Activated CD8-positive, alpha-beta memory T cell treated with anti-CD3 and anti-CD28 coated beads, Interleukin-2, amount 10 ng/mL, durations not matched to agents 7 days and 5 days (primary cell): ENCODE data around the gene PSMB10. TPM values are rescaled to one million over a fixed set of nuclear protein-coding genes. Genes with fewer than 3 reads are reported as not detected.
"Not testable (repeated sequence)": the region's sequence is repeated elsewhere in the genome, so short reads cannot be mapped to it uniquely, and the experiment has no call there.

ENCODE experiments used
- ATAC-seq: fragments of 150-1000 bp; cut with Tn5 transposase; one replicate; pipeline ENCODE4 v1.10.0; 2021; ENCODE audit warnings: moderate library complexity
- CTCF ChIA-PET: fragments of 350-600 bp; sonication (Branson Sonifier 250); formaldehyde crosslinking; loops from one replicate; lab custom pipeline; 2021; ENCODE audit warnings: antibody characterized with exemption; lab: Charles Lee
- DNase-seq: peaks from one replicate; pipeline ENCODE4 v3.0.0-alpha.2; 2020
- H3K27ac Mint-ChIP-seq: one replicate; pipeline ENCODE4 v1.8.0; 2021; ENCODE audit warnings: mild to moderate bottlenecking, mixed read lengths
- H3K27me3 Mint-ChIP-seq: one replicate; pipeline ENCODE4 v1.8.0; 2021; ENCODE audit warnings: mixed read lengths
- H3K36me3 Mint-ChIP-seq: one replicate; pipeline ENCODE4 v1.8.0; 2021; ENCODE audit warnings: mild to moderate bottlenecking, mixed read lengths
- H3K4me1 Mint-ChIP-seq: one replicate; pipeline ENCODE4 v1.8.0; 2021; ENCODE audit warnings: mixed read lengths
- H3K4me3 Mint-ChIP-seq: one replicate; pipeline ENCODE4 v1.8.0; 2021; ENCODE audit warnings: mild to moderate bottlenecking, moderate library complexity, mixed read lengths
- H3K9me3 Mint-ChIP-seq: one replicate; pipeline ENCODE4 v1.8.0; 2022; ENCODE audit warnings: low read depth, mixed read lengths
- total RNA-seq, 2 experiments: library from RNA; stranded (reverse); gene quantifications; one replicate each; pipeline ENCODE4 v1.2.3, GENCODE V29; 2021

The PSMB10 gene
- total RNA-seq, 2 experiments from 2014 or later: 250 to 296 TPM

GRCh38 chr16:67944690-67945391, 8.2 kb upstream of the PSMB10 start:
- Mint-ChIP-seq H3K27ac (no peak overlapping the region), H3K4me1 (peaks cover 19% of the 10 kb centered on the region), H3K4me3 (no peak overlapping the region), H3K36me3 (peaks cover 13% of the 10 kb centered on the region), H3K9me3 (no peaks in the 10 kb centered on the region), H3K27me3 (no peaks in the 10 kb centered on the region)
- no peak for ATAC-seq
- DNase-seq: no peak
- CTCF ChIA-PET: interaction anchor here (0.5 to 1.7 kb wide), 2 partner anchors 10 to 282 kb away, joined by 4 to 6 read pairs; no protein-coding TSS in a partner anchor

DNA sequence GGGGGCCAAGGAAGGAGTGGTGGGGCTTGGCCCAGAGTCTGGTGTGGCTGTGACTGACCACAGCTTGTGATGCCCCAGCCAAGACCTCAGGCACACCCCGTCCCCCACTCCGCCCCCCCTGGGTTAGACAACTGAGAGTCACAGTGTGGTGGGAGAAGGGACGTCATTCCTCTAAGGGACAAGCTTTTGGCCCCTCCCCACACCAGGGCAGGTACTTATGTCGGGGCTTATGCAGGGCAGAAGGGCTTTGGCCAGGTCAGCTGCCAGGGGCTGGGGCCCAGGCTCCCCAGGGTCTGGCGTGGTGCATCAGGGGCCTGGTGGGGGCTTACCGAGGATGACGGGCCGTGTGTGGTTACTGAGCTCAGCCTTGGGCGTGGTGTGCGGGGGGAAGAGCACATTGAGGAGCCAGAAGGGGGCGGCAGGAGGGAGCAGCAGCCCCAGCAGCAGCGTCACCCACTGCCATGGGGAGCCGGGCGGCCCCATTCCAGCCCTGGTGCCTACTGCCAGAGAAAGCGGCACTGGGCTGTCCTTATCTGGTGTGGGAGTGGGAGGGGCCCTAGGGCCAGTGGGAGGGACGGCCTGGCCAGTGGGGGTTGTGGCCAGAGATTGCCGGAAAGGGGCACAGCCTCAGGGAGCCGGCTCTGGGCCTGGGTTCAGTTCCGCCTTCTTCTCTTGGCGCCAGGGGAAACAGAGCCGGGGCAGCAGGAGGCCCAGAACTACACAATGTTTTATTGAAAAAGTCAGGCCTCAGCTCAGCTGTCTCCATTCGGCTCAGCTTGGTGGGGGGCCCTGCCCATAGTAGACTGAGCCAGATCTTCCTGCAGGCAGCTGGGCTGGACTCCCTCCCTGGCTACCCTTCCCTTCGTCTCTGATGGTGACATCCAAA, 7.2 kb upstream of the PSMB10 start, which contains the start of gene LCAT:
LCAT (minus strand) TSS at position 502 of the 886 bp plus-strand sequence; CDS start at position 483, 19 bp downstream.
- CTCF ChIA-PET: interaction anchor here (1.7 kb wide), 1 partner anchor 9 kb away, joined by 6 read pairs; no protein-coding TSS in a partner anchor
- DNase-seq: no peak
- peaks cover 27% of the 10 kb centered on the region for H3K4me1 Mint-ChIP-seq
- no peaks in the 10 kb centered on the region for H3K27me3 Mint-ChIP-seq
- no peak for ATAC-seq
- H3K4me3 Mint-ChIP-seq: no peak within 1 kb of the TSS
- H3K27ac Mint-ChIP-seq: peak within 1 kb of the TSS; percentile 59
- H3K9me3 Mint-ChIP-seq: no peaks in the 10 kb centered on the region
- peaks cover 11% of the 10 kb centered on the region for H3K36me3 Mint-ChIP-seq

DNA sequence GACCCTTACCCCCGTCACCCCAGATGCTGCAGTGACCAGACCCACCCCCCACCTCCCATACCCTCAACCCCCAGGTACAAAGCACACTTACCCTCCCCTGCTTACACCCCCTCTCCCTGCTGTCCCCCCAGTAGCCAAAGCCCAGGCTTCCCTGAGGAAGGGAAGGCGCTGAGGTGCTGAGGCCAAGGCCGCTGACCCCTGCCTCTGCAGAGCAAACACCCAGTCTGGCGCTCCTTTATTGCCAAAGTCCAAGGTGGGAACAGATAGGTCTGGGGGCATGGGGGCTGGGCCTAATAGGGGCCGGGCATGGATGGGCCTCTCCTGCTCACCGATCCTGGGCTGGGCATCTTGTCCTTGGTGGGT, 6.6 kb upstream of the PSMB10 start:
- H3K4me3 Mint-ChIP-seq: no peak overlapping the region
- no peak for DNase-seq
- peaks cover 10% of the 10 kb centered on the region for H3K36me3 Mint-ChIP-seq
- no peak for ATAC-seq
- peaks cover 27% of the 10 kb centered on the region for H3K4me1 Mint-ChIP-seq
- CTCF ChIA-PET: interaction anchor here (1.7 to 5.2 kb wide), 2 partner anchors 60 to 136 kb away, joined by 3 to 28 read pairs; partner anchors contain the start of gene NRN1L
- no peaks in the 10 kb centered on the region for H3K27me3 Mint-ChIP-seq
- no peak overlapping the region for H3K27ac Mint-ChIP-seq
- no peaks in the 10 kb centered on the region for H3K9me3 Mint-ChIP-seq

DNA sequence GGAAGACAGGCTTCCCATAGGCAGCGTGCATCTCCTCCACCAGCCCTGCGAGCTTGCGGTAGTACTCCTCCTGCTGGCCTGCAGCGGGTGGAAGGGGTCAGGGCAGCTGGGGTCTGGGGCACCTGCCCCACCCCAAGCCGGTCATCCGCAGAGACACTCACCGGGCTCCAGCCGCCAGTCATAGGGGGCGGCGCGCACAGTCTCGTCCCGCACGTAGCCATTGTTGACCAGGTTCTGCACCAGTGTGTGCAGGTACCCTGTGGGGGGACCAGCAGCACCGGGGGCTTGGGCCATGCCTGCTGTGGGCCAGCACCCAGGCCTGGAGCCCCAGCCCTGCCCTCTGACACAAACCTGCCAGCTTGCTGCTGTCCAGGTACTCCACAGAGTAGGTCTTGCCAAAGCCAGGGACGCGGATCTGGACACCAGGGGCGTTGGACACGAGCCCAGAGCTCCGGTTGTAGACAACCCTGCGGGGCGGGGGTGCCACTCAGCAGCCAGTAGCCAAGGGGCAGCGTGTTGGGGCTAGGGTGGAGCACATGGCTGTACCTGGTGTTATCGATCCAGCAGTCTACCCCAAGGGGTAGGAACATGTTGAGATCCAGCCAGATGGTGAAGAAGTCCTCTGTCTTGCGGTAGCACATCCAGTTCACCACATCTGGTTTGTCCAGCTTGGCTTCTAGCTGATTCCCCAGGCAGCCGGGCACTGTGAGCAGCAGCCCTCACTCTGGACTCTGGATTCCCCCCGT, 6.0 kb upstream of the PSMB10 start:
- Mint-ChIP-seq H3K4me3 (no peak overlapping the region), H3K27me3 (no peaks in the 10 kb centered on the region), H3K27ac (no peak overlapping the region), H3K4me1 (peaks cover 27% of the 10 kb centered on the region), H3K36me3 (peaks cover 10% of the 10 kb centered on the region), H3K9me3 (no peaks in the 10 kb centered on the region)
- ATAC-seq (no peak), DNase-seq (no peak)
- CTCF ChIA-PET: interaction anchor here (0.6 to 5.2 kb wide), 13 partner anchors 8 to 139 kb away, joined by 3 to 28 read pairs (median 4); partner anchors contain the start of gene NRN1L

GRCh38 chr16:67942200-67942509, 5.5 kb upstream of the PSMB10 start:
- Mint-ChIP-seq H3K27me3 (no peaks in the 10 kb centered on the region), H3K9me3 (no peaks in the 10 kb centered on the region), H3K27ac (no peak overlapping the region), H3K36me3 (peaks cover 10% of the 10 kb centered on the region), H3K4me1 (peaks cover 30% of the 10 kb centered on the region), H3K4me3 (no peak overlapping the region)
- peak; percentile 60 for ATAC-seq
- CTCF ChIA-PET: interaction anchor here (0.6 to 5.2 kb wide), 15 partner anchors 9 to 462 kb away, joined by 3 to 28 read pairs (median 3); partner anchors contain the start of genes ATP6V0D1 and NRN1L
- DNase-seq: peak; percentile 59

DNA sequence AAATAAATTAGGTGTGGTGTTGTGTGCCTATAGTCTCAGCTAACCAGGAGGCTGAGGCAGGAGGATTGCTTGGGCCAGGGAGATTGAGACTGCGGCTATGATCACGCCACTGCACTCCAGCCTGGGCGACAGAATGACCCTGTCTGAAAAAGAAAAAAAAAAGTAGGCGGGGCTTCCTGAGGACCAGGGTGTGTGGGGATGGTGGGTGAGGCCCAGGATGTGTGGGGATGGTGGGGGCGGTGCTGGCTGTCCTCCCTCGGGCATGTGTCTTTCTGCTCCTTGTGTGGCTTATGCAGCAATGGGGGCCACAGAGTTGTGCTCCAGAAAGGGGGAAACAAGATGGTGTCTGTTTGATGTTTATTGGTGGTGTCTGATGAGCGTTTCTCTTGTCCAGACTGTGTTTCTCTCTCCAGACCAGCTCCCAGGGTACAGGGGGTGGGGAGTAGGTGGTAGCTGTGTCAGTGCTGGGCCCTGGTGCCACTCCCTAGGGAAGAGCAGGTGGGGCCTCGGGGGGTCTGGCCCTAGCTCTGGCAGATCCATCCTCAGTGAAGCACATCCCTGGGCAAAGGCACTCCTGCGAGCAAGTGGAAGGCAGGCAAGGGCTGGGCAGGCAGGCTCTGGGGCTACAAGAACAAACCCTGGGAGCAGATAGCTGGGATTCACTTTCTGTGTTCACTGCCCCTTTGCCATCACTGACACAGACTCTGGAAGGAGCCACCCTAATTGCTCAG, 5.0 kb upstream of the PSMB10 start:
- ATAC-seq (no peak), DNase-seq (no peak)
- CTCF ChIA-PET: interaction anchor here (0.6 to 5.2 kb wide), 18 partner anchors 14 to 461 kb away, joined by 3 to 28 read pairs (median 4); partner anchors contain the start of genes ATP6V0D1 and NRN1L
- H3K4me1 Mint-ChIP-seq: peaks cover 34% of the 10 kb centered on the region
- H3K9me3 Mint-ChIP-seq: no peaks in the 10 kb centered on the region
- no peak overlapping the region for H3K4me3 Mint-ChIP-seq
- H3K27ac Mint-ChIP-seq: peak overlapping the region; percentile 56
- peaks cover 11% of the 10 kb centered on the region for H3K36me3 Mint-ChIP-seq
- H3K27me3 Mint-ChIP-seq: no peaks in the 10 kb centered on the region

GRCh38 chr16:67940446-67941089, 3.9 kb upstream of the PSMB10 start:
- Mint-ChIP-seq H3K9me3 (no peaks in the 10 kb centered on the region), H3K27me3 (no peaks in the 10 kb centered on the region), H3K27ac (peak overlapping the region; percentile 69), H3K4me1 (peaks cover 34% of the 10 kb centered on the region), H3K4me3 (no peak overlapping the region), H3K36me3 (peaks cover 11% of the 10 kb centered on the region)
- CTCF ChIA-PET: interaction anchor here (0.6 to 5.2 kb wide), 13 partner anchors 8 to 823 kb away, joined by 3 to 28 read pairs (median 5); partner anchors contain the start of gene NRN1L
- DNase-seq: no peak
- ATAC-seq: no peak

GRCh38 chr16:67939507-67940445, 3.1 kb upstream of the PSMB10 start:
- Mint-ChIP-seq H3K4me3 (peak overlapping the region; percentile 13), H3K27ac (peak overlapping the region; percentile 69), H3K4me1 (peaks cover 42% of the 10 kb centered on the region), H3K9me3 (no peaks in the 10 kb centered on the region), H3K36me3 (peaks cover 14% of the 10 kb centered on the region), H3K27me3 (no peaks in the 10 kb centered on the region)
- no peak for ATAC-seq
- DNase-seq: peak; percentile 62
- CTCF ChIA-PET: interaction anchor here (0.7 to 5.2 kb wide), 12 partner anchors 9 to 419 kb away, joined by 3 to 28 read pairs (median 4); partner anchors contain the start of gene NRN1L

GRCh38 chr16:67937713-67938112, 1.1 kb upstream of the PSMB10 start:
- not testable (repeated sequence) for DNase-seq, ATAC-seq, H3K27me3 Mint-ChIP-seq, H3K9me3 Mint-ChIP-seq
- Mint-ChIP-seq H3K27ac (peak overlapping the region; percentile 98), H3K4me3 (peak overlapping the region; percentile 99), H3K36me3 (peaks cover 27% of the 10 kb centered on the region), H3K4me1 (peaks cover 49% of the 10 kb centered on the region)
- CTCF ChIA-PET: interaction anchor here (0.7 to 4.5 kb wide), 4 partner anchors 10 to 122 kb away, joined by 3 to 35 read pairs (median 14); partner anchors contain the start of gene NRN1L

DNA sequence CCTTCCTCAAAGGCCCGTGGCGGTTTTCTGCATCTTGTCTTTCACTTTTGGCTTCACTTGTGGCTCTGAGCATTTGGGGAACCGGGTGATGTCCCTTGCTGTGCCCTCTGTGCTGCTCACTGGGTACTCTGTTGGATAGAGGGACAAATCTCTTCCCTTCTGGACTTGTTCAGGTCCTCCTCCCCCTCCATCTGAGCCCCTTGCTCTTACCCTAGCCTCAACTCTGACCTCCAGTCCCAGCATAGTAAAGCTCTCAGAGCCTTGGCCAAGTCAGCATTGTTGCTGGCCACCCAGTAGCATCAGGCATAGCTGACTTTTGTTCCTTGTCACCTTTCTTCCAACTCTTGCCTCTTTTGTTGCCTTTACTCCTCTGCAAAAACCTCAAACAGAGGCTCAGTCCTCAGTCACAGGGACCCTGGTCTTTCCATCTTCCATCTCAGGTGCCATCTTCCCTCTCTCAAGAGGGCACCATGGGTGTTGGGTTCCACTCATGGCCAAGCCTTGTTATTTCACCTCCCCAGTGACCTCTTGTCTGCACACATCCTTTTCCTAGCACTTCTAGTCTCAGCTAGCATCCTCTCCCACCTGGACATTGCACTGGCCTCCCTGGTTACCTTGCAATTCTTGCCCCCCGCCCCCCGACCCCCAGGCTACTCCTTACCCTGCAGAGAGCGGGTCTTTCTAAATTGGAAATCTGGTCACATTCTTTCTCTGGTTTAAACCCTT, 393 bp upstream of the PSMB10 start:
- peak overlapping the region; percentile 99 for H3K4me3 Mint-ChIP-seq
- no peaks in the 10 kb centered on the region for H3K9me3 Mint-ChIP-seq
- no peaks in the 10 kb centered on the region for H3K27me3 Mint-ChIP-seq
- ATAC-seq: no peak
- CTCF ChIA-PET: interaction anchor here (0.6 to 4.5 kb wide), 13 partner anchors 9 to 423 kb away, joined by 3 to 35 read pairs (median 5); partner anchors contain the start of genes C16orf86, ENKD1 and NRN1L
- peak overlapping the region; percentile 98 for H3K27ac Mint-ChIP-seq
- peak; percentile 93 for DNase-seq
- peaks cover 47% of the 10 kb centered on the region for H3K4me1 Mint-ChIP-seq
- peaks cover 25% of the 10 kb centered on the region for H3K36me3 Mint-ChIP-seq
